GM04504 (cell line): ENCODE results near the gene MRC2.

Experiments
- DNase-seq: peaks from one replicate; pipeline ENCODE4 v3.0.0-alpha.2; 2012; ENCODE audit warnings: low read depth

Gene MRC2

GRCh38 chr17:62723842-62724241 is 96.4 kb downstream of the MRC2 start:
- DNase-seq: no peak

GRCh38 chr17:62724398-62725146 is 97.1 kb downstream of the MRC2 start:
- DNase-seq: no peak

GRCh38 chr17:62725791-62726249 is 98.3 kb downstream of the MRC2 start:
- no peak for DNase-seq

GRCh38 chr17:62727916-62728672 is 100.6 kb downstream of the MRC2 start:
- DNase-seq: no peak

- no peak for DNase-seq
These were observed 104.7 kb downstream of the MRC2 start for GRCh38 chr17:62732125-62732524.

- no peak for DNase-seq
These were observed 107.7 kb downstream of the MRC2 start for GRCh38 chr17:62735044-62735651.

- DNase-seq: no peak
These were observed 110.0 kb downstream of the MRC2 start for GRCh38 chr17:62737513-62737912.

- no peak for DNase-seq
These were observed 110.8 kb downstream of the MRC2 start for GRCh38 chr17:62738281-62738680.

- DNase-seq: peak; percentile 68
These were observed 112.3 kb downstream of the MRC2 start for GRCh38 chr17:62739645-62740388.

- no peak for DNase-seq
These were observed 113.8 kb downstream of the MRC2 start for GRCh38 chr17:62741290-62741689.
